ENCODE measurements around the gene CUBN. TPM values are rescaled to one million over a fixed set of nuclear protein-coding genes. Genes with fewer than 3 reads are reported as not detected.
"Not testable (repeated sequence)": the region's sequence is repeated elsewhere in the genome, so short reads cannot be mapped to it uniquely, and the experiment has no call there.

CUBN gene
- total RNA-seq, 3 donors from 2014 or later, result 0.14 to 0.26 (median 0.25) TPM

- no peaks in the 10 kb centered on the region for H3K27me3 Mint-ChIP-seq (ENCODE audit: low read depth)
- peaks cover 5% of the 10 kb centered on the region for H3K36me3 Mint-ChIP-seq (ENCODE audit: insufficient read depth)
- ATAC-seq, result no peak
- H3K4me1 Mint-ChIP-seq (ENCODE audit: low read depth), result peaks cover 61% of the 10 kb centered on the region
- DNase-seq, result no peak
- H3K4me3 Mint-ChIP-seq, result peak overlapping the region; percentile 29
- H3K9me3 Mint-ChIP-seq, result no peaks in the 10 kb centered on the region
Measured at GRCh38 chr10:17022896-17023295, 106.7 kb downstream of the CUBN start.

GRCh38 chr10:17022466-17022825 is 107.2 kb downstream of the CUBN start:
- Mint-ChIP-seq H3K9me3 (no peaks in the 10 kb centered on the region), H3K4me3 (no peak overlapping the region), H3K27me3 (ENCODE audit: low read depth) (no peaks in the 10 kb centered on the region), H3K4me1 (ENCODE audit: low read depth) (peaks cover 59% of the 10 kb centered on the region), H3K36me3 (ENCODE audit: insufficient read depth) (peaks cover 7% of the 10 kb centered on the region)
- DNase-seq (no peak), ATAC-seq (no peak)

GRCh38 chr10:17021656-17022465 is 107.8 kb downstream of the CUBN start:
- Mint-ChIP-seq H3K36me3 (ENCODE audit: insufficient read depth) (peaks cover 7% of the 10 kb centered on the region), H3K4me3 (no peak overlapping the region), H3K9me3 (no peaks in the 10 kb centered on the region), H3K4me1 (ENCODE audit: low read depth) (peaks cover 55% of the 10 kb centered on the region), H3K27me3 (ENCODE audit: low read depth) (no peaks in the 10 kb centered on the region)
- DNase-seq (no peak), ATAC-seq (no peak)

- no peaks in the 10 kb centered on the region for H3K27me3 Mint-ChIP-seq (ENCODE audit: low read depth)
- H3K4me3 Mint-ChIP-seq, result no peak overlapping the region
- no peaks in the 10 kb centered on the region for H3K9me3 Mint-ChIP-seq
- H3K36me3 Mint-ChIP-seq (ENCODE audit: insufficient read depth), result peaks cover 7% of the 10 kb centered on the region
- ATAC-seq, result no peak
- DNase-seq, result no peak
- peaks cover 36% of the 10 kb centered on the region for H3K4me1 Mint-ChIP-seq (ENCODE audit: low read depth)
Measured at GRCh38 chr10:17019696-17020095, 109.9 kb downstream of the CUBN start.

- not testable (repeated sequence) for H3K9me3 Mint-ChIP-seq; DNase-seq; H3K4me3 Mint-ChIP-seq; ATAC-seq; H3K27me3 Mint-ChIP-seq (ENCODE audit: low read depth)
- H3K36me3 Mint-ChIP-seq (ENCODE audit: insufficient read depth), result peaks cover 10% of the 10 kb centered on the region
- peaks cover 12% of the 10 kb centered on the region for H3K4me1 Mint-ChIP-seq (ENCODE audit: low read depth)
Measured at GRCh38 chr10:17013131-17013983, 116.3 kb downstream of the CUBN start.

GRCh38 chr10:17012731-17013130 is 116.9 kb downstream of the CUBN start:
- Mint-ChIP-seq H3K36me3 (ENCODE audit: insufficient read depth) (peaks cover 10% of the 10 kb centered on the region), H3K4me1 (ENCODE audit: low read depth) (peaks cover 14% of the 10 kb centered on the region)
- DNase-seq; H3K9me3 Mint-ChIP-seq; H3K4me3 Mint-ChIP-seq; H3K27me3 Mint-ChIP-seq (ENCODE audit: low read depth); ATAC-seq: not testable (repeated sequence)

GRCh38 chr10:17010363-17011145 is 119.1 kb downstream of the CUBN start:
- Mint-ChIP-seq H3K9me3 (peaks cover 5% of the 10 kb centered on the region), H3K4me3 (no peak overlapping the region), H3K36me3 (ENCODE audit: insufficient read depth) (peaks cover 8% of the 10 kb centered on the region), H3K4me1 (ENCODE audit: low read depth) (peaks cover 30% of the 10 kb centered on the region), H3K27me3 (ENCODE audit: low read depth) (no peaks in the 10 kb centered on the region)
- DNase-seq, result no peak
- ATAC-seq, result no peak

DNA sequence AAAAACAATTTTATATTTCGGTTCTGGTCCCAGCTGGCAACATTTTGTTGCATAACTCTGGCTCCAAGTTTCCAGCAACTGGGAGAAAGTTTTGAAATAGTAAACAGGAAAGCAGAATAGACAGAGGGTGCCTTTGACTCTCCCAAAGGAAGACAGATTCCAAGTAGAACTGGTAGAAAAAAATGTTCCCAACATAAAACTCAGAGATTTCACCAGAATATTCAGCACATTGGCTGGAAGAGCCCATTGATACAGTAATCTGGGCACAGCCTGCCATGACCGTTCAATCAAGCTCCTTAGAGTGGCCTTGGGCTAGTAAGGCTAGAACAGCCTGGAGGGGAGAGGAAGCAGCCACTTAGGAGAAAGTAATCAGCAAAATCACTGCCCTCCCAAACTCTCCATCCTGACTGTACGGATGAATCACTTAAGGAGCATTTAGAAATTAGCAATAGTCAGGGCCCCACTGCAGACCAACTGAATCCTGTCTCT is 120.4 kb downstream of the CUBN start:
- peaks cover 38% of the 10 kb centered on the region for H3K4me1 Mint-ChIP-seq (ENCODE audit: low read depth)
- peaks cover 5% of the 10 kb centered on the region for H3K9me3 Mint-ChIP-seq
- no peak for ATAC-seq
- H3K36me3 Mint-ChIP-seq (ENCODE audit: insufficient read depth), result peaks cover 8% of the 10 kb centered on the region
- no peak overlapping the region for H3K4me3 Mint-ChIP-seq
- no peak for DNase-seq
- no peaks in the 10 kb centered on the region for H3K27me3 Mint-ChIP-seq (ENCODE audit: low read depth)

DNA sequence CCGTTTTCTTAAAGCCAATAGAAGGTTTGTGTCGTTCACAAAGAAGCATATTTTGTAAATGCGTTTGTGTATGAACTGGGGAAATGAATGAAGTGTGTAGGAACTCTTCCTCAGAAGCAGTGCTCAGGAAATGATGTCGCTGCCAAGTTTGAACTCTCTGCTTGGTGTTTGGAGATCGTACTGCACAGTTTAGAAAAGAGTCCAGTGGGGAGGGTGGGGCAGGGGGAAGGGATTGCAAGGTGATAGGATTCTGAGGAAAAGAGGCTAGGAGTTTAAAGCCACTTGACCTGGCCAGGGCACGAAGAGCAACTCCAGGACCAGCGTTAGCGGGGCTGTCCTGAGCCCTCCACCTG is 122.2 kb downstream of the CUBN start:
- DNase-seq (no peak), ATAC-seq (no peak)
- Mint-ChIP-seq H3K4me1 (ENCODE audit: low read depth) (peaks cover 47% of the 10 kb centered on the region), H3K36me3 (ENCODE audit: insufficient read depth) (peaks cover 8% of the 10 kb centered on the region), H3K9me3 (peaks cover 5% of the 10 kb centered on the region), H3K4me3 (no peak overlapping the region), H3K27me3 (ENCODE audit: low read depth) (no peaks in the 10 kb centered on the region)

- Mint-ChIP-seq H3K4me1 (ENCODE audit: low read depth) (peaks cover 53% of the 10 kb centered on the region), H3K9me3 (peaks cover 5% of the 10 kb centered on the region), H3K27me3 (ENCODE audit: low read depth) (no peaks in the 10 kb centered on the region), H3K36me3 (ENCODE audit: insufficient read depth) (peaks cover 8% of the 10 kb centered on the region), H3K4me3 (no peak overlapping the region)
- DNase-seq (no peak), ATAC-seq (no peak)
Measured at GRCh38 chr10:17006631-17007417, 122.8 kb downstream of the CUBN start.

- no peak for DNase-seq
- H3K4me3 Mint-ChIP-seq, result no peak overlapping the region
- no peaks in the 10 kb centered on the region for H3K27me3 Mint-ChIP-seq (ENCODE audit: low read depth)
- H3K4me1 Mint-ChIP-seq (ENCODE audit: low read depth), result peaks cover 62% of the 10 kb centered on the region
- H3K36me3 Mint-ChIP-seq (ENCODE audit: insufficient read depth), result no peaks in the 10 kb centered on the region
- no peaks in the 10 kb centered on the region for H3K9me3 Mint-ChIP-seq
- no peak for ATAC-seq
Measured at GRCh38 chr10:17005621-17006566, 123.7 kb downstream of the CUBN start.

- H3K4me3 Mint-ChIP-seq, result no peak overlapping the region
- ATAC-seq (no peak), DNase-seq (no peak)
- H3K9me3 Mint-ChIP-seq, result no peaks in the 10 kb centered on the region
- H3K4me1 Mint-ChIP-seq (ENCODE audit: low read depth), result peaks cover 63% of the 10 kb centered on the region
- H3K27me3 Mint-ChIP-seq (ENCODE audit: low read depth), result no peaks in the 10 kb centered on the region
- H3K36me3 Mint-ChIP-seq (ENCODE audit: insufficient read depth), result no peaks in the 10 kb centered on the region
Measured at GRCh38 chr10:17004801-17005380, 124.7 kb downstream of the CUBN start.
